Measurements from ENCODE around the gene KASH5. TPM values are rescaled to one million over a fixed set of nuclear protein-coding genes. Genes with fewer than 3 reads are reported as not detected.

KASH5 gene
- total RNA-seq, 3 donors from 2014 or later: 0.24 to 0.48 (median 0.27) TPM

DNA sequence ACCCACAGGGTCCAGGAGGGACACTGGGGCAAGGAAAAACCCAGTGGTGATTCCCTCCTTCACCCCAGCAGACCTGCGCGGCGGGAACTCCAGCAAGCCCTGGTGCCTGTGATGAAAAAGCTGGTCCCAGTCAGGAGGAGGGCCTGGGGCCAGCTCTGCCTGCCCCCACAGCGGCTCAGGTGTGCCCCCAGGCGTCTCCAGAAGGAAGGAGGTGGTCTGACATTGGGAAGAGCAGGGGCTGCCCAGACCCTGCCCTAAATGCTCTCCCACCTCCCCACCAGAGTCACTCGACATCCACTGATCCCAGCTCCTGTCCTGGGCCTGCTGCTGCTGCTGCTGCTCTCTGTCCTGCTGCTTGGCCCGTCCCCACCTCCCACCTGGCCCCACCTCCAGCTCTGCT lies 29.0 kb downstream of the KASH5 start:
- DNase-seq: no peak
- ATAC-seq: no peak
- Mint-ChIP-seq H3K4me1 (ENCODE audit: low read depth) (peaks cover 17% of the 10 kb centered on the region), H3K36me3 (ENCODE audit: insufficient read depth) (no peaks in the 10 kb centered on the region), H3K4me3 (no peak overlapping the region), H3K9me3 (no peaks in the 10 kb centered on the region), H3K27me3 (ENCODE audit: low read depth) (peaks cover 45% of the 10 kb centered on the region)

DNA sequence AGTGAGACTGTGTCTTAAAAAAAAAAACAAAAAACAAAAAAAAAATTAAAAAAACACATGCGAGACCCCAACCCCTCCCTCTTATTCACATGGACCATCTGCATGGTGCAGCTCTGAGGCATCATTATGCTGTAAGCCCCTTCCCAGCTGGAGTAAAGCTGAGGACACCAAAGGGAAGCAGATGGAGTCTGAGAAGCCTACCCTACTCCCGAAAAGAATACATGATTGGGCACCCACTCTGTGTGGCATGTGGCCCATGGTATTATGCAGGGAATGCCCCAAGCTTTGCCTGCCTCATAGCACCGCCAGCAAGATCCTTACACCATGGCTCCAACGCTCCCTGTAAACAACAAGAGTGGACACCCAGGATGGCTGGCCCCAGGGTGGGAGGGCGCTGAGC lies 30.5 kb downstream of the KASH5 start:
- H3K36me3 Mint-ChIP-seq (ENCODE audit: insufficient read depth): no peaks in the 10 kb centered on the region
- H3K4me1 Mint-ChIP-seq (ENCODE audit: low read depth): peaks cover 20% of the 10 kb centered on the region
- peaks cover 53% of the 10 kb centered on the region for H3K27me3 Mint-ChIP-seq (ENCODE audit: low read depth)
- DNase-seq (no peak), ATAC-seq (no peak)
- no peaks in the 10 kb centered on the region for H3K9me3 Mint-ChIP-seq
- H3K4me3 Mint-ChIP-seq: no peak overlapping the region

DNA sequence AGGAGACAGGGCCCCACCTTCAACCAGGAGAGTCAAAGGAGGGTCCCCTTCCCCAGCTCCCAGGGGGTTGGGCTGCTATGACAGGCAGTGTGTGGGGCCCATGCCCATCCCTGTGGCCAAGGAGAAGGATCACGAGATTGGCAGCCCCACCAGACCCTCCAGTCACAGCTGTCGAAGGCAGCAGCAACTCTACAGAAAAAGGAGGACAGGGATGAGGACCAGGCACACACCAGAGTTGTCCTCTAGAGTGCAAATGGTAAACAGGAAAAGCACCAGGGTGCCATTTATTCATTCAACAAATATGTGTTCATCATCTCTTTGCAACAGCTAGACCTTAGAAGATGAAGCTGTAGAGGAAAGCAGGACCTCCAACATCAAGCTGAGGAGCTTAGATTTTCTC lies 31.1 kb downstream of the KASH5 start:
- no peaks in the 10 kb centered on the region for H3K36me3 Mint-ChIP-seq (ENCODE audit: insufficient read depth)
- no peaks in the 10 kb centered on the region for H3K9me3 Mint-ChIP-seq
- ATAC-seq (no peak), DNase-seq (no peak)
- no peak overlapping the region for H3K4me3 Mint-ChIP-seq
- peaks cover 59% of the 10 kb centered on the region for H3K27me3 Mint-ChIP-seq (ENCODE audit: low read depth)
- H3K4me1 Mint-ChIP-seq (ENCODE audit: low read depth): peaks cover 26% of the 10 kb centered on the region

DNA sequence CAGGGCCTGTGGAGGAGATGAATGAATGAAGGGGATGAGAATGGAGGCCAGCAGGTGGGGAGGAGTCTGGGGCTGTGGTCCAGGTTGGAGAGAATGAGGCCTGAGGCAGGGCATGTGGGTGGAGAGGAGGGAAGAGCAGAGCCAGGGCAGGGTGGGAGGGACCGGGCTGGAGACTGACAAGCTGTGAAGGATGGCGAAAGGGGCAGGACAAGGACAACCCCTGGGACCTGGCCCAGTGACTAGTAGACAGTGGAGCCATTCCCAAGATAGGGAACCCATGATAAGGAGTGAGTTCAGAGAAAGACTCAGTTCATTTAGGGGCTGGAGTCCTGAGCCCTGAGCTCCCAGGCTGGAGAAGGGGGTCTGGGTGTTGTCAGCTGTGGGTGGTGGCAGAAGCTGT lies 32.2 kb downstream of the KASH5 start:
- no peak for DNase-seq
- no peak for ATAC-seq
- Mint-ChIP-seq H3K36me3 (ENCODE audit: insufficient read depth) (no peaks in the 10 kb centered on the region), H3K4me3 (no peak overlapping the region), H3K4me1 (ENCODE audit: low read depth) (peaks cover 32% of the 10 kb centered on the region), H3K9me3 (no peaks in the 10 kb centered on the region), H3K27me3 (ENCODE audit: low read depth) (peaks cover 67% of the 10 kb centered on the region)

DNA sequence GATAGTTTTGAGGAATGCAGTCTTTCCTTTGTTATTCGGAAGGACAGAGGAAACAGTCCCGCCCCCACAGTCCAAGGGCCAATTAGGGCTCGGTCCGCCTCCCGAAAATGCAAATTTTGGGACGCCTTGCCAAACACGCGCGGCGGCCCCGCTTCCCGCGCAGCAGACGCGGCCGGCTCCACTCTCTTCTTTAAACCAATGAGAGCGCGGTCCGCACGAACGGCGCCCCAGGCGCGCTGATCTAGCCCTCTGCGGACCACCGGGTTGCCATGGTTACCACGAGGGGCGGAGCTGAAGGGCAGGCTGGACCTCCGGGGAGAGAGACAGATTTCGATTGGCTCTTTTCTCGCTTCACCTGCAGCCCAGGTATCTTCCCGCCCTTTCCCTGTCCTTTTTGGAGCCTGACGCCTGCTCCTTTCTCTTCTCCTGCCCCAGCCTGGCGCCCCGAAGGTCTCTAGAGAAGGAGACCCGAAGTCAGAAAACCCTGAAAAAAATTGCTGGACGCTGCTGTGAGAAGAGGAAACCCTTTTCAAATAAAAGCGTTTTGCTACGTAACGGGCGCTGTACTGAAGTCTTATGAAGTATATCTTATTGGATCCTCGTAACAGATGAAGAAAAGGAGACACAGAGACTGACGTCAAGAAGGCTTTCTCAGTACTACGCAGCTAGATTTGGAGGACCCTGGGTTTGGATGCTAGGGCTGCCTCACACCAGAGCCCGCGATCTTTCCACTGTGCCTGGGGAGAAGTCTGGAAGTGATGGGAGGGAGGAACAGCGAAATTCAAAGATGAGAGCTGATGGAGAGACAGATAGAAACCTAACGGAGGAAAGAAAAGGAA lies 33.2 kb downstream of the KASH5 start:
- H3K36me3 Mint-ChIP-seq (ENCODE audit: insufficient read depth): no peaks in the 10 kb centered on the region
- H3K4me1 Mint-ChIP-seq (ENCODE audit: low read depth): peaks cover 34% of the 10 kb centered on the region
- H3K27me3 Mint-ChIP-seq (ENCODE audit: low read depth): peaks cover 75% of the 10 kb centered on the region
- H3K4me3 Mint-ChIP-seq: no peak overlapping the region
- ATAC-seq: peak in 1 of 2 donors; percentile 53
- no peak for DNase-seq
- H3K9me3 Mint-ChIP-seq: no peaks in the 10 kb centered on the region

DNA sequence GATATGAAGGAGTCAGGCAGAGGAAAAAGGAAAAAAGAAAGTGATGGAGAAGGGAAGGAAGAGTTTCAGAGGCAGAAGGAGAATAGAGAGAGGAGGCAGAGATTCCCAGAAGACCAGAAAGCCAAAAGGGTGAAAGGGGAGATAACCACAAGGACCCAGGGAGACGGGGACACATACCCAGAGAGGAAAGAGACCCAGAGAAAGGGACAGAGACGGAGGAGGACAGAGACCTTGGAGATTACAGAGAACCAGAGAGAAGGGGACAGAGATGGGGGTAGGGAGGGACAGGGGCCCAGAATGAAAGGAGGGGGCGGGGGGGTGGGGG lies 33.8 kb downstream of the KASH5 start:
- Mint-ChIP-seq H3K27me3 (ENCODE audit: low read depth) (peaks cover 78% of the 10 kb centered on the region), H3K4me1 (ENCODE audit: low read depth) (peaks cover 40% of the 10 kb centered on the region), H3K36me3 (ENCODE audit: insufficient read depth) (no peaks in the 10 kb centered on the region), H3K9me3 (no peaks in the 10 kb centered on the region), H3K4me3 (no peak overlapping the region)
- no peak for ATAC-seq
- DNase-seq: no peak

DNA sequence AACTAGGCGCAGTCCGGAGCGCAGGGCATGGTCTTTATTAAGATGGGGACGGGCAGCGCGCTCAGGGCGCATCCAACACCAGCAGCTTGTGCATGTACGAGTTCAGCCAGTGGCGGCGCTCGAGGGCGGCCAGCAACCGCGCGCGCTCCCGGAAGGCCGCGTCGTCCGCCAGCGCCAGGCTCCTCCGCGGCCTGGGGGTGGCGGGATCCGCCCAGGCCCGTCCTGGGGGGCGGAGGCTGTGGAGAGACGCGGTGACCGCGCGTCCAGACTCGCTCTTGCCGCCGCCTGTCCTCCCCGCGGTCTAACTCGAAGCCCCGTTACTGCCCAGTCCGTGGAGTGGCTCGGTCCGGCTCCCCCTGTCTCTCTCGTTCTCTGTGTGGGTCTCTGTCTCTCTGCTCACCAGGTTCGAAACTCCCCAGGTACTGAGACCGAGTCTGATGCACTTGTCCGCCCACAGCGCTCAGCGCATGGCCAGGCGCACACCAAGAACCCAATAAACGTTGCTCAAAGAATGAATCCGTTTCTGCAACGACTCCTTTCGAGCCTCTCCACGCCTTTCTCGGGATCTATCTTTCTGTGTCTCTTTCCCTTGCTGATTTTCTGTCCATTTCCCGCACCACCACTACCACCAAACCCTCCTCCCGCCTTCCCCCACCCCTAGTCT lies 34.5 kb downstream of the KASH5 start:
- H3K4me1 Mint-ChIP-seq (ENCODE audit: low read depth): peaks cover 44% of the 10 kb centered on the region
- ATAC-seq: peak; percentile 42
- no peaks in the 10 kb centered on the region for H3K36me3 Mint-ChIP-seq (ENCODE audit: insufficient read depth)

DNA sequence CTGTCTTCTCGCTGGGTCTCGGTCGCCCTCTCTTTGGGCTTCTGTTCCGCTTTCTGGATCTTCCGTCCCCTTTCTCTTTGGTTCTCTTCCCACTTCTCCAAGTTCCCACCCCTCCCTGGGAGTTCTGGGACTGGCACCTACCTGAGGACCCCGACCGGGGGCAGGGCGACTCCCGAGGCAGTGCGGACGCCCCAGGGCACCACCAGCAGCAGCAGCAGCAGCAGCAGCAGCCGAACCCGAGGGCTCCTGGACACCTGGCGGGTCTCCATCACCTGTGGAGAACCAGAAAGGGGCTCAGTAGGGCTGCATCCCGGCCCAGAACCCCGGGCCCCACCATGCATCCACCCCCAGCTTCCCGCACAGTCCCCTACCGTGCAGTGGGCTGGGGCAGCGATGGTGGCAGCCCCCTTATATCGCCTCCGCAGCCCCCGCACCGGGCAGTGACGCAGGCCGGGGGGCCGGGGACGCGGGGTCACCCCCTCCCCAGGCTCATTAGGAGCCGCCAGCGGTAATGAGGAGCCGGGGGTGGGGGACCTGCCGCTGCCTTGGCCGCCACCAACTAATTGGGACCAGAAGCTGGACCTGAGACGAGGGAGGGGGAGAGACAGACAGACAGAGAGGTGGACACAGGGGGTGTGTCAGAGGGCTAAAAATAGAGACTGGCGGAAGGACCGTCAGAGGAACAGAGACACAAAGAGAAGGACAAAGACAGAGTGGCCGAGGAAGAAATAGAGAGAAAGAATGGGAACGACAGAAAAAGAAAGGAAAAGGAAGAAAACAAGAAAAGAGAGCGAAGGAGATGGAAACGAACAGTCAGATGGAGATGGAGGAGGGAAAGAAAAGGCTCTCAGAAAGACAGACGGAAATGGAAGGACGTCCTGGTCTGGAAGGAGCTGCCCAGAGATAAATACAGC lies 35.3 kb downstream of the KASH5 start, which contains the start of gene PTH2:
Gene PTH2, minus strand, starts transcription at position 371 of the 914 bp plus-strand sequence. Its CDS starts 102 bp downstream, at position 269.
- H3K4me3 Mint-ChIP-seq: peak within 1 kb of the TSS; percentile 73
- DNase-seq (no peak), ATAC-seq (peak; percentile 5 to 11)
- no peaks in the 10 kb centered on the region for H3K9me3 Mint-ChIP-seq
- H3K36me3 Mint-ChIP-seq (ENCODE audit: insufficient read depth): no peaks in the 10 kb centered on the region
- peaks cover 84% of the 10 kb centered on the region for H3K27me3 Mint-ChIP-seq (ENCODE audit: low read depth)
- H3K4me1 Mint-ChIP-seq (ENCODE audit: low read depth): peaks cover 50% of the 10 kb centered on the region

More for the DNA sequence above, 34.5 kb downstream of the KASH5 start:
- DNase-seq: no peak
- H3K9me3 Mint-ChIP-seq: no peaks in the 10 kb centered on the region
- peaks cover 79% of the 10 kb centered on the region for H3K27me3 Mint-ChIP-seq (ENCODE audit: low read depth)
- H3K4me3 Mint-ChIP-seq: peak overlapping the region; percentile 73

DNA sequence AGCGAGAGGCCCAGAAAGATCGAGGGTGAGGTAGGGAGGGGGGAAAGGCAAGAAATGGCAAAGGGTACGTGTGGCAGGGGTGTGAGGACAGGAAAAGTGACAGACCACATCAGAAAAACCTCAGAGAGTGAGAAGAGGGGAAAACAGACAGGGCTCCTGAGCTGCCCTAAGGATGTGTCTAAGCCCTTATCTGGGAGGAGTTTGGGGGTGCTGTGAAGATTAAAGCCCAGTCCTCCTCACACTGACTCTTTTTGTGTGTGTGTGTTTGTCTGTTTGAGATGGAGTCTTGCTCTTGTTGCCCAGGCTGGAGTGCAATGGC lies 35.9 kb downstream of the KASH5 start:
- H3K4me3 Mint-ChIP-seq: peak overlapping the region; percentile 37
- H3K9me3 Mint-ChIP-seq: no peaks in the 10 kb centered on the region
- no peaks in the 10 kb centered on the region for H3K36me3 Mint-ChIP-seq (ENCODE audit: insufficient read depth)
- peaks cover 55% of the 10 kb centered on the region for H3K4me1 Mint-ChIP-seq (ENCODE audit: low read depth)
- DNase-seq (no peak), ATAC-seq (peak in 1 of 2 donors; percentile 25)
- H3K27me3 Mint-ChIP-seq (ENCODE audit: low read depth): peaks cover 84% of the 10 kb centered on the region

DNA sequence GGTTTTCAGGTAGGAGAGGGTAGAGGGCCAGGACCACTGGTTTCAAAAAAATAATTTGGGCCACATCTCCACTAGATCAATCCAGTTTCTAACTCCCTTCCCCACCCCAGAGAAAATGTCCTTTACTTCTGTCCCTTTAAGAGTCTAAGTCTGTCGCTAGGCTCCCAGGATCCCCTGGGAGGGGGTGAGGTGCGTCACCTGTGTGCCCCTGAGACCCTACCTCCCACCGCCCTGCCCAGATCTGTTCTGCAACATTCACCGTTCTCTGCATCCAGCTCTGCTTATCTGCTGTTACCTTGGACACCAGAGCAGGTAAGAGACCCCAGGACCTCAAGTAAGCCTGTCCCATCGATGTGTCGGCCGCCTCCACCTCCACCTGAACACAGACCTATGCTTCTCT lies 37.1 kb downstream of the KASH5 start, which contains the start of gene GFY:
Gene GFY, plus strand, starts transcription at position 211 of the 400 bp plus-strand sequence. CDS start 1,043 bp downstream, outside the sequence.
- ATAC-seq: no peak

DNA sequence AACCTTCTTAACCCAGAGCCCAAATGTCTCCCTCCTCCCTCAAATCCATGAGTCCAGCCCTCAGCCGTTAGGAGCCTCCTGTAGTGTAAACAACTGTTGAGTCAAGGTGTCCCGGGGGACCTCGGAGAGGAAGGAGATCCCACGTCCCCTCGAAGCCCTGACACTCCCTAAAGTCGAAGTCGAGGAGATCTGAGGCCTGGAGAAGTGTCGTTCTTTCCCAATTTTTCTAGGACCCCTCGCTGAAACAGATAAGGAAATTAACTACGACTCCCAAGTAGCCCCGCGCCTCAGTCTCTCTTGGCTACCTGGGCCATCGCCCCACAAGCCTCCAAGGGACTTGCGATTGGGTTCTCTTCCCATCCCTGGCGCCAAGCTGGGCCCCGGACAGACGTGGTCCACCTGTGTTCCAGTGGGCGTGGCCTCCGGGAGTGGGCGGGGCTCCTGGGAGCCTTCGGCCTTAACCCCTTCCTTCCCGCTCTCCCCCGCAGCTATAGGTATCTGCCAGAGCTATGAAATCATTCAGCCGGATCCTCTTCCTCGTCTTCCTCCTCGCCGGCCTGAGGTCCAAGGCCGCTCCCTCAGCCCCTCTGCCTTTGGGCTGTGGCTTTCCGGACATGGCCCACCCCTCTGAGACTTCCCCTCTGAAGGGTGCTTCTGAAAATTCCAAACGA lies 38.0 kb downstream of the KASH5 start:
- no peak overlapping the region for H3K4me3 Mint-ChIP-seq
- peaks cover 57% of the 10 kb centered on the region for H3K4me1 Mint-ChIP-seq (ENCODE audit: low read depth)
- H3K36me3 Mint-ChIP-seq (ENCODE audit: insufficient read depth): no peaks in the 10 kb centered on the region
- ATAC-seq: no peak
- no peak for DNase-seq
- peaks cover 83% of the 10 kb centered on the region for H3K27me3 Mint-ChIP-seq (ENCODE audit: low read depth)
- no peaks in the 10 kb centered on the region for H3K9me3 Mint-ChIP-seq

More for the DNA sequence above, 37.1 kb downstream of the KASH5 start, which contains the start of gene GFY:
- peaks cover 55% of the 10 kb centered on the region for H3K4me1 Mint-ChIP-seq (ENCODE audit: low read depth)
- H3K36me3 Mint-ChIP-seq (ENCODE audit: insufficient read depth): no peaks in the 10 kb centered on the region
- DNase-seq: no peak
- no peaks in the 10 kb centered on the region for H3K9me3 Mint-ChIP-seq
- no peak within 1 kb of the TSS for H3K4me3 Mint-ChIP-seq
- peaks cover 85% of the 10 kb centered on the region for H3K27me3 Mint-ChIP-seq (ENCODE audit: low read depth)

DNA sequence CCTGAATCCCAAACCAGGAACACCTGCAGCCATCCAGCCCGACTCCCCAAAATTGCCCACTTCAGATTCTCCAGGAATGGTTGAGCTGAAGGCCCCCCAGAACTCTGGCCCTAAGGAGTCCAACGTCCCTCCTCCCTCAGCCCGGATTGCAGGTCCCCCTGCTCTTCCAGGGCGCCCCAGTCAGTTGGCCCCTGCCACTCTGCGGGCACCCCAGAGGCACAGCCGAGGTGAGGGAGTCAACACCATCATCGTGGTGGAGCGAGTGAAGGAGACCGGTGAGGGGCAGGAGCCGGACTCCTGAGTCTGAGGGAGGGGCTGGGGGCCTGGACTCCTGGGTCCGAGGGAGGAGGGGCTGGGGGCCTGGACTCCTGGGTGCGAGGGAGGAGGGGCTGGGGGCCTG lies 39.3 kb downstream of the KASH5 start:
- DNase-seq: no peak
- no peak for ATAC-seq
- Mint-ChIP-seq H3K4me1 (ENCODE audit: low read depth) (peaks cover 53% of the 10 kb centered on the region), H3K27me3 (ENCODE audit: low read depth) (peaks cover 87% of the 10 kb centered on the region), H3K9me3 (no peaks in the 10 kb centered on the region), H3K36me3 (ENCODE audit: insufficient read depth) (no peaks in the 10 kb centered on the region), H3K4me3 (no peak overlapping the region)

DNA sequence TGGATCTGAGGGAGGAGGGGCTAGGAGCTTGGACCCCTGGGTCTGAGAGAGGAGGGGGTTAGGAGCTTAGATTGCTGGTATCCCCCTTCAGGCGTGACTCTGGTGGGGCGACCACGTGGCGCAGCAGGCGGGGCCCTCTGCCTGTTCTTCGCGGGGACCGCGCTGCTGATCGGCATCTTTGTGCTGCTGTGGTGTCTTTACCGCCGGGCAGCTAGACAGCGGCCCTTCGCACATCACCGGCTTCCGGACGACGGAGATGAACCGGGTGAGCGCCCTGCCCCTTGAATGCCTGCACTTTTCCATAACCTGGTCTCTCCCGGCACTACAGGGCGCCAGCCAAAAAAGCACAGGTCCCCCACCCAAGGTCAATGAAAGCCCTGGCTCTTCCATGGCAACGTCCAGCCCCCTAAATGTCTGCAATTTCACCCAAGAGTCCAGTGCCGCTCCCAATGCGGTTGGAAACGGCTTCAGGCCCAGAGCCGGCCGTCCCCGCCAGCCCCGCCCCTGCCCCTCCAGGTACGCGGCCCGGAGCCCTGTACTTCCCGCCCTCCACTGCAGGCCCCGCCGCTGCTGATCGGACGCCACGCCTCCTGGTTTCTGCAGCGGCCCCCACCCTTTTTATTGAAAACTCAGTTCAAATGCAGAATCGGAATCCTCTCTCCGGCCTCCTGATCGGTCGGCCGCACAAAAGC lies 40.0 kb downstream of the KASH5 start:
- DNase-seq (no peak), ATAC-seq (peak; percentile 36 to 50)
- H3K9me3 Mint-ChIP-seq: no peaks in the 10 kb centered on the region
- H3K4me3 Mint-ChIP-seq: peak overlapping the region; percentile 29
- H3K27me3 Mint-ChIP-seq (ENCODE audit: low read depth): peaks cover 87% of the 10 kb centered on the region
- H3K36me3 Mint-ChIP-seq (ENCODE audit: insufficient read depth): no peaks in the 10 kb centered on the region
- H3K4me1 Mint-ChIP-seq (ENCODE audit: low read depth): peaks cover 49% of the 10 kb centered on the region

Measured in activated T-cell treated with anti-CD3 and anti-CD28 coated beads, Interleukin-2, amount 50 U/mL, for 4 hours (primary cell).